ENCODE measurements around the gene MIOX. TPM values are rescaled to one million over a fixed set of nuclear protein-coding genes. Genes with fewer than 3 reads are reported as not detected.

MIOX gene
- total RNA-seq, 1 experiment from 2014 or later = 1.5 TPM

GRCh38 chr22:50461979-50462540 lies 24.6 kb upstream of the MIOX start:
- Histone ChIP-seq H3K4me2 (no peak overlapping the region), H3K36me3 (ENCODE audit: low read depth) (peaks cover 48% of the 10 kb centered on the region), H3K27me3 (ENCODE audit: insufficient read depth, low read depth) (no peaks in the 10 kb centered on the region), H4K20me1 (ENCODE audit: insufficient read depth) (peaks cover 51% of the 10 kb centered on the region; the same call in 1 of the 2 replicates), H3K79me2 (ENCODE audit: low read depth) (no peaks in the 10 kb centered on the region), H3F3A (ENCODE audit: insufficient read depth, low read depth) (peaks cover 10% of the 10 kb centered on the region; the same call in 1 of the 2 replicates), H3K9me2 (ENCODE audit: insufficient read depth) (no peaks in the 10 kb centered on the region), H2AFZ (no peak overlapping the region), H3K4me3 (no peak overlapping the region), H3K27ac (no peak overlapping the region), H3K4me1 (replicated peaks; ENCODE audit: insufficient read depth) (no peaks in the 10 kb centered on the region), H3K9me3 (ENCODE audit: insufficient read depth, low read depth) (no peaks in the 10 kb centered on the region)
- BruUV-seq (replicated peaks) = no TSS peak
- DNase-seq = no peak
- intact Hi-C loops (cut with micrococcal nuclease; ENCODE audit: unreplicated experiment) = loop anchor here (5.0 kb wide), 1 partner anchor 35 kb away; no protein-coding TSS in a partner anchor
- no peak for TF ChIP-seq EZH2 (IDR thresholded peaks at IDR 0.05; ENCODE audit: low read depth)
- no peak for TF ChIP-seq CTCF (conservative IDR thresholded peaks at IDR 0.05)
- POLR2A ChIA-PET (ENCODE audit: unreplicated experiment) = no interaction called here
- CTCF ChIA-PET = interaction anchor here (0.6 kb wide), 1 partner anchor 15 kb away, joined by 3 read pairs; no protein-coding TSS in a partner anchor

- Histone ChIP-seq H3K4me1 (replicated peaks; ENCODE audit: insufficient read depth) (no peaks in the 10 kb centered on the region), H3K9me3 (ENCODE audit: insufficient read depth, low read depth) (no peaks in the 10 kb centered on the region), H3K79me2 (ENCODE audit: low read depth) (peaks cover 7% of the 10 kb centered on the region), H3F3A (ENCODE audit: insufficient read depth, low read depth) (peaks cover 10% of the 10 kb centered on the region; the same call in 1 of the 2 replicates), H3K9me2 (ENCODE audit: insufficient read depth) (no peaks in the 10 kb centered on the region), H3K4me3 (no peak overlapping the region), H4K20me1 (ENCODE audit: insufficient read depth) (peaks cover 54% of the 10 kb centered on the region), H2AFZ (no peak overlapping the region), H3K27ac (no peak overlapping the region), H3K36me3 (ENCODE audit: low read depth) (peaks cover 50% of the 10 kb centered on the region), H3K27me3 (ENCODE audit: insufficient read depth, low read depth) (no peaks in the 10 kb centered on the region), H3K4me2 (no peak overlapping the region)
- ChIA-PET POLR2A (ENCODE audit: unreplicated experiment) (interaction anchor here (0.6 kb wide), 1 partner anchor 496 kb away, joined by 5 read pairs; no protein-coding TSS in a partner anchor), CTCF (no interaction called here)
- no peak for DNase-seq
- intact Hi-C loops (cut with micrococcal nuclease; ENCODE audit: unreplicated experiment) = loop anchor here (5.0 kb wide), 1 partner anchor 34 kb away; no protein-coding TSS in a partner anchor
- BruUV-seq (replicated peaks) = no TSS peak
- TF ChIP-seq EZH2 (IDR thresholded peaks at IDR 0.05; ENCODE audit: low read depth) (no peak), CTCF (conservative IDR thresholded peaks at IDR 0.05) (no peak)
Measured at GRCh38 chr22:50463188-50463900, 23.3 kb upstream of the MIOX start.

DNA sequence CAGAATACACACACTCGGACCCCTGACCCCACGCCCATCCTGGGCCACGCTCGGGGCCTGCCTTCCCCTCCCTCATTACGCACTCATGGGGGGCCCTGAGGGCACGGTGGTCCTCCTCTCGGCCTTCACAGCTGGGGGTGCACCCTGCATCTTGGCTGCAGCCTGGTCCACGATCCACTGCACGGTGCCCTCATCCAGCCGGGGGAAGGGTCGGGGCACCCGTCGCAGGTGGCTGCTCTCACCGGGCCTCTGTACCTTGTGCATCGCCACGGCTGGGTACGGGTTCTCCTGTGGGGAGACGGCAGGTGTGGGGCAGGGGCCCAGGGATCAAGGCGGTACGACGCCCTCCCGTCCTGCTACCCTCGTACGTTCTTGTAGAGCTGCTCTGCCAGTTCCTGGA lies 22.2 kb upstream of the MIOX start:
- intact Hi-C loops (cut with micrococcal nuclease; ENCODE audit: unreplicated experiment) = loop anchor here (5.0 kb wide), 1 partner anchor 33 kb away; no protein-coding TSS in a partner anchor
- ChIA-PET POLR2A (ENCODE audit: unreplicated experiment) (no interaction called here), CTCF (no interaction called here)
- no peak for DNase-seq
- H4K20me1 ChIP-seq (ENCODE audit: insufficient read depth) = peaks cover 59% of the 10 kb centered on the region
- H3K9me3 ChIP-seq (ENCODE audit: insufficient read depth, low read depth) = no peaks in the 10 kb centered on the region
- H3K4me3 ChIP-seq = no peak overlapping the region
- no peaks in the 10 kb centered on the region for H3K27me3 ChIP-seq (ENCODE audit: insufficient read depth, low read depth)
- no peak overlapping the region for H2AFZ ChIP-seq
- no peaks in the 10 kb centered on the region for H3K9me2 ChIP-seq (ENCODE audit: insufficient read depth)
- peaks cover 18% of the 10 kb centered on the region for H3K79me2 ChIP-seq (ENCODE audit: low read depth)
- H3F3A ChIP-seq (ENCODE audit: insufficient read depth, low read depth) = peaks cover 20% of the 10 kb centered on the region
- peaks cover 41% of the 10 kb centered on the region for H3K36me3 ChIP-seq (ENCODE audit: low read depth)
- no TSS peak for BruUV-seq (replicated peaks)
- H3K4me2 ChIP-seq = no peak overlapping the region
- no peak overlapping the region for H3K27ac ChIP-seq
- TF ChIP-seq CTCF (conservative IDR thresholded peaks at IDR 0.05) = no peak
- no peak for TF ChIP-seq EZH2 (IDR thresholded peaks at IDR 0.05; ENCODE audit: low read depth)
- peaks cover 11% of the 10 kb centered on the region for H3K4me1 ChIP-seq (replicated peaks; ENCODE audit: insufficient read depth)

Data from PC-9 (cell line).